Ammon's horn (tissue), 1 donor: Measurements from ENCODE around the gene ZP3.
"Not testable (repeated sequence)": the region's sequence is repeated elsewhere in the genome, so short reads cannot be mapped to it uniquely, and the experiment has no call there.

ENCODE experiments used
- DNase-seq: peaks from one replicate; pipeline ENCODE4 v3.0.0-alpha.2; 2016; ENCODE audit warnings: low spot score

The ZP3 gene

DNA sequence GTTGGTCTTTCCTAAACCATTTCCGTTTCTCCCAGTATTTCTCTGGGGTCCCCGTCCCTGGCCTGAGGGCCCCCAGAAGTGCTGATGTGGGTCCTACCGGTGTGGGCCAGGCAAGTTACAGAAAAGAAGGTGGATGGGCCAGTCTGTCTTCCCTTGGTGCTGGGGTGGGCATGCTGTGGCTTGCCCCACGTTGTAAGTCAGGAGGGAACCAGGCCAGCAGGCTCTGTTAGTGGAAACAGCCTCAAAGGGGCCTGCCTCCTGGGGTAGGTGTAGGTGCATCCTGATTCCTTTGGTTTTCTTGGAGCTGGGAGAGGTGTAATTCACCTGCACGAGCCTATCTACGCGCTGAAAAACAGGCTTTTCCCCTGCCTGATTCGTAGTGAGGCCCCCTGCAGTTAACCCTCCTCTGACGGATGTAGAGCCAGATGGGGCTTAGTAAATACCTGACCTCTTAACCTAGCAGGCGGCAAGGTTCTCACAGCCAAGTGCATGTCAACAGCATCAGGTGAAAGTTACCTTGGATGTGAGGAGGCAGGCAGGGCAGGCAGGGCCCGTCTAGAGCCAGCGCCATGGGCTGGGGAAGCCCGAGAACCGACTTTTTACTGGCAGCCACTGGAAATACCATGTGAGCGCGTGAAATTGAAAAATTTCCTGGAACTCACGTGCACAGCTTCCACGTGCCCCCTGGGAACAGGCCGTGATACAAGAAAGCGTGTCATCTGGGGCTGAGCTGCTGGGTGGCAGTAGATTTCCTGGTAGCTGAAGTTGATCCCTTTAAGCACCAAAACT is 61.3 kb downstream of the ZP3 start:
- DNase-seq, result not testable (repeated sequence)

DNA sequence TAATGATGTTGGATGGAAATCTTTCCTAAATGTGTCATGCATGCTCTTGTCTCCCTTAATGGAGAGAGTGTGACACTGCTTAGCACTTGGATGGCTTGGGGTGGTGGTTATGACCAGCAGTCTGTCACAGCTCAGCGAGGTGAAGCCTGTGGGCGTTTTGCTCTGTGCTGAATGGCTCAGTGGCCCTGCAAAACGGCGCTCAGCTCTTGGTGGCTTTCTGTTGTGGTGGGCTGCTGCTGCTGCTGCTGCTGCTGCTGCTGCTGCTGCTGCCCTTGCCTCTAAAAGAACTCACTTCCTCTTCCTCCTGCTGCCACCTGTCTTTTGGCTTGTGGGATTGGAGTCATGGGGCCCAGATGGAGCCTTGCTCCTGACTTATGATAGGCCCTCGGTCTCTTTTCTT is 61.9 kb downstream of the ZP3 start:
- not testable (repeated sequence) for DNase-seq

DNA sequence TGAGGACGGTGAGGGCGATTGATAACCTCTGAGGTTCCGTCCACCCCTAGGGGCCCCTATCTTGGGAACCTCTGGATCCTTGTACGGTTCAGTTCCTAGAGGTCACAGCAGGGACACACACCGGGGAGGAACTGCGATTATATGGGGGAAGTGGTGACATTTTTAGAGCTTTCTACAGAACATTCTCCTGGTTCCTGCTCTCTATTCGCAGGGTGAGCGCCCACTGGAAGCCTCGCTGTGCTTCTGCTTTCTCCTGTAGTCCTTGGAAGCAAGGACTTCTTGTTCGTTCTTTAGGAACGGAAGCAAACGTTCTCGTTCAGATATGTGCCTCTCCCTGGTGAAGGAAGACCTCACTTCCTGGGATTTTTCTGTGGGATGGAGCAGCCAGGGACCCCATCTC is 63.2 kb downstream of the ZP3 start:
- not testable (repeated sequence) for DNase-seq
